ENCODE results near the gene MTOR.
"Not testable (repeated sequence)": the region's sequence is repeated elsewhere in the genome, so short reads cannot be mapped to it uniquely, and the experiment has no call there.

MTOR gene

DNA sequence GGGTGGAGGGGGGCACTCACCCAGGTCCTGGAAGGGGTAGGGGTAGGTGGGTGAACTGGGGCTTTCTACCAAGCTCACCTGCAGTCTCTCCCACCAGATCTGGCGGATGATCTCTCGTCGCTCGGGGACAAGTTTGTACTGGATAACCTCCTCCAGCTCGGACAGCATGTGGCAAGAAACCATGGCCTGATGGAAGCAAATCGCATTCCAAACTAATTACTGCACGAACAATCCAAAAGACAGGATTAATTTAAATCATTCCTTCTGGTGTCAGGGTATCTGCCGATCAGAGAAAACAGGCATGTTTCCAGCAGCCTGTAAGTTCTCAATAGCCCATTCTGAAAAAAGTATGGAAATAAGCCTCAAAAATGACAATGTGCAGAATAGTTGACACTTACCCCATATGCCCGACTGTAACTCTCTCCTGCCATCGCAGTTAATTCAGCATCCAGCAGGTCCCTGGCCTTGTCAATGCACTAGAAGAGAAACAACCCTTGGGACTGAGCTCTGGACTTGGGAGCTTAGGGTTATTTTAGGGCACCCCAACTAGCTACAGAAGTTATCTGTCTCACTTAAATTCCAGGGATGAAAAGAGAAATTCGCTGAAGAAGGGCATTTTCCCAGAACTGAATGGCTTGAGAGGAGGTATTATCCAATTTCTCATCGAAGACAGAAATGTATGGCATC lies 117.6 kb downstream of the MTOR start:
- DNase-seq = no peak

DNA sequence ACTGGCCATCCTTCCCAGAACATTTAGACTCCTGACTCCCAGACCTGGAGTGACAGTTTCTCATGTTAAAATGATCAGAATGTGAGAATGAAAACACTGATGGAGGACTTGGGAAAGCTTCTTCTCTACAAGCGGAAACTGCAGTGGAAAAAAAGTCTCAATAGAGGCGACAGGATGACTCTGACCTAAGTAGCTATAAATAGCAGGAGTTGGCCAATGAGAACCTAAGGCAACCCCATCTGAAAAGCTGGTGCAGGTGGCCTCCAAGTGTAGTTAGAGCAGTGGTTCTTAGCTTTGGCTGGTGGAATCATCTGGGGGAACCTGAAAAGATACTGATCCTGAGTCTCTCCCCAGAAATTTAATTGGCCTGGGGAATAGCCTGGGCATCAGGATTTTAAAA lies 118.4 kb downstream of the MTOR start:
- DNase-seq = no peak

DNA sequence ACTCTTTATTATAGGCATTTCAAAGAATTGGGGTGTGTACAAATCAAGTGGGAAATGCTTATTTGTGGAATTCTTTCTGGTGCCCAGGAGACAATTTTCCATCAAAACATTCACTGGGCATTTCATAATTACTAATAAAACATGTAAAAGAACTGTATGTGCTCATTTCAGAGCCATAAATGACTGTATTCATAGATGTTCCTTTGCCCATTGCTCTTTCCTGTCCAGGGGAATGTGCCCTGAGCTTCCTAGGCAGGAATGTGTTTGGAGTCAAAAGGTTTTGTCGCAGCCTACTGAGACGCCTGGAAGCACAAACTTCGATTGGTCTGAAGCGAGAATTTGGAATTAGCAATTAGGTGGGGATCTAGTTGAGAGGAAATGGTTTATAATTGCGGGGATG lies 119.0 kb downstream of the MTOR start:
- DNase-seq = no peak

DNA sequence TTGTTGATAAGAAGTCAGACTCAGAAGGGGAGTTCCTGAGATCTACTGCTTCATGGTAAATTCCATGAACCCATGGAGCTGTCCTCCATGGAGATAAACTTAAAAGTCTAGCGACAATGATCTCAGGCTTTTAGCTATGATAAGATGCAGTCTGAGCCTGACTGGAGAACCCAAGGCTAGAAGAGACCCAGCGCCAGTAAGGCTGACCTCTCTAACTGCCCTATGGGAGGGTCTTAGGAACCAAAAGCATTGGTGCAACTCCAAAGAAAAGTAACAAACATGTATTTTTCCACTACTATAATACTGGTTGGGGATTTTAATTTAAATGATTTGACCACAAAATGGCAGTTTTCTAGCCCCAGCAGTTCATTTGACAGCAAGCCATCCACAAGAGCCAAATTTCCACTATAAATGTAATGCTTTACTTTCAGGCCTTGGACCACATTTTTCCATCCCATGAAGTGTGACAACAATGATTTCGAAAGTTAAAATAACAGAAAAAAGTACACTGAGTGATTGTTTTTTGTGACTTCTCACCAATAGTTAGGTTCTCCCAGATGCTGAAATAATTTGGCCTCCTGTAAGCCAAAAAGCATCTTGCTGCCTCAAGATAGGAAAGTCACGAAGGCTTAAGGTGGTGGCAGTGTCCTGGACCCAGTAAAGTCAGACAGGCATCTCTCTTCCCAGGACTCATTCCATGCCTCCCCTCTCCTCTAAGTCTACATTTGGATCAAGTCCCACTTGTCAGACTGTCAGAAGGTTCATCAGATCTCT lies 119.5 kb downstream of the MTOR start:
- no peak for DNase-seq

DNA sequence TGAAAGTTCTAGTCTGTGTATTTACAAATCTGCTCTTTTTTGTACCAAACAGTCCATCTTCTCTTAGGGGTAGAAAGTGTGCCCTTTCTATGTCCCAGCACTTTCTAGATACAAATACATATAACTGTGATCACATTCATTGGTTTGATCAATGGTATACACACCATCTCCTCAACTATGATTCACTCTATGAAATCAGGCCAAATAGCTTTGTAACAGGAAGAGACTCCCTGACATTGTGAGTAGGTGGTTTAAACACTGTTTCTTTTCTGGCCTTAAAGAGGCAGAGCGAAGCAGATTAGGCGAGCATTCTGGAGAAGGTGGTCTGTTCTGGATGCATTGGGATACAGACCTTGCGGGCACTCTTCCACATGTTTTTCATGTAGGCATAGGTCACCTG lies 123.4 kb downstream of the MTOR start:
- DNase-seq = no peak

DNA sequence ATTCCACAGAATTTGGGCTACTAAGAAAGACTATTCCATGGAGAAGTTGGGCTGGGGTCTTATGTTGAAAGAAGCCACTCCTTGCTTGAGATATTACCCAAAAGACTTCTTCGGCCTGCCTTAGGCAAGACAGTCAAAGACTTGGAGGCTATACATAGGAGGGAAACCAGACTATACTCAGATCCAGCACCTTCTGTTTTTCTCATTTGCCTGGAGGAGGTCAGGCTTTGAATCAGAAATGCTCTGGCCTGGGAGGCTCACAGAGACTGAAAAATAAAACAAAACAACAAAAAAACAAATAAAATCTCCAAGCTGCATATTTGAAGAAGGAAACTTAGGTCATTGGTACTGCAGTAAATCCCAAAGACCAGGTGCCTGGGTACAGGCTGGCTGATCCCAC lies 124.3 kb downstream of the MTOR start:
- DNase-seq = no peak

DNA sequence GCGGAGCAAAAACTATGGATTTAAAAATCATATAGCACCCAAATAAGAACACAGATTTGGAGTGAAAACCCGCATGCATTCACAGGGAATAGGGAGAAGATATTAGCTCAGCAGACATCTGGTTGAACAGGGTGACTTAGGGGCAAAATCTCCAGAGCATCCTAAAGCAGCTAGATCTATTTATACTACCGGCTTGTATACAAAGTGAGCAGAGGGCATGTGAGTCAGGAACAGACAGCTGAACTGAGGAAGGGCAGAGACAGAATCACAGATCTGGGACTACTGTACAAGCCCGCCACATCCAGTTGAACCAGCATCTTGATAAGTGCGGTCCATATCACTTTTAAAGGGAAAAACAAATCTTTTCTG lies 127.5 kb downstream of the MTOR start:
- DNase-seq = no peak

DNA sequence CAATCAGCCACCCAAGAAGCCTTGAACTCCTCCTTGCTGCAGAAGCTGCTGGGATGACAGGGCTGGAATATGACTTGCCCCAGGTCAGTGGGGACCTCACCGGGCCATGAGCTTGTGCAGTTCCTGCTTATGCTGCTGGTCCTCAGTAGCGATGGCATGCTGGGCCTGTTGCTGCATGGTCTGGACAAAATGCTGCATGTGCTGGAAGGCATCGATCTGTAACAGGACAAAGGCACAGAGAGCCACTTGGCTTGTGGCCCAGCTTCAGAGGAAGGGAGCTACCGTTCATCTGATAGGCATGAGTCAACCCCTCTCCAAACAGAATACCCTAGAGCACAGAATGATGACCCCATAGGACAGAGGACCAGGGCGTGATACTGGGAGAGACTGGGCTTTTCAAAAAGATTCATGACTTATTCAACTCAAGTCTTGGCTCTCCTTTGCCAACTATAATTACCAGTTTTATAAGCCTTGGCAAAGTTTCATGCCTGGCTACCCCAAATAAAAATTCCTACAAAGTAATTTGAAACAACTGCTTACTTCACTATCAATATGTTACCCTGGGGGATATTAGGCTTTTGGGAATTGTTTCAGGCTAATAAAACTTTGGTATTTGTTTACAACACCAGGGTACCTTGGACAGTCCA lies 128.0 kb downstream of the MTOR start:
- no peak for DNase-seq

DNA sequence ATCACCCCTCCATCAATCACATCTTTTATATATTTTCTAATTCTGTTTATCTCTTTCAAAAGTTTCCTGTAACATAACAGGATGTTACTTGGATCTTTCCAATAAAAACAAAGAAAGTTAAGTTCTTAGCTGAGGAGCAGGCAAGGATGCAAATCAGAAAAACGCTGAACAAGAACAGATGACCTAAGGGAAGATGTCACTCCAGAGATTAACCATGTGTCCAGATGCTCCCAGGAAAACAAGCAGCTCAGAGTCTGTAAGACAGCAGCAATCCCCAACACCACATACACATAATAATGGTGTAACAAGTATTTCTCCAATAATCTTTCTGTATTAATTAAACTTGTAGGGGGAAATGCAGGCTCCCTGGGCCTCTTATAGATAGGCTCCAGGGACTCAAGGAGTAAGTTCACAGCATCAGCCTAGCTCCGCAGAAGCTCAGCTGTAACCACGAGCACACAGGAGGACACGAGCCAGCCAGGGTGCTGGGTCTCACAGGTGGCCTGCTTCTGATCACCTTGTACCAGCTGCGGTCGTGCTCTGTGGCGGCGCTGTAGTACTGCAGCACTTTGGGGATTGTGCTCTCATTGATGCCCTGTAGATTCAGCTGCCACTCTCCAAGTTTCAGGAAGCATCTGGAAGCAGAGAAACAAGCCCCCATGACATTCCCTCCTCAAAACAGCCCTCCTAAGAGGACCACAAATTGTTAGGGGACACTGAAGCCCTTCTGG lies 129.6 kb downstream of the MTOR start:
- no peak for DNase-seq

DNA sequence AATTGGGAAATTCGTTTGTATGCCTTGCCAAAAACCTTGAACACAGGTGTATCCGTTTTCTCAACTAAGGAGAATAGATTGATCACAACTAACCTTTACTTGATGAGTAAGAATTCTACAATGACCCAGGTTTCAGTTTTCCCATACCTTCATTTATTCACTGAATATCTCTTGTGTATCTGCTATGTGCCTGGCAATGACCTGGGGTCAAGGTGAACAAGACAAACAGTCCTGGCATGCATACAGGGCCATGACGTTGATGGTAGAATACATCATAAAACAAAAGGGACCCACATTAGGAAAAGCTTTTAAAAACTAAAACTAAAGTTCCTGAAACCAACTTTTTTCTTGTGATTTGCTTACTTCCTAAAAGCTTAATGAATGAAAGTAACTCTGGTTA lies 130.5 kb downstream of the MTOR start:
- DNase-seq = no peak

DNA sequence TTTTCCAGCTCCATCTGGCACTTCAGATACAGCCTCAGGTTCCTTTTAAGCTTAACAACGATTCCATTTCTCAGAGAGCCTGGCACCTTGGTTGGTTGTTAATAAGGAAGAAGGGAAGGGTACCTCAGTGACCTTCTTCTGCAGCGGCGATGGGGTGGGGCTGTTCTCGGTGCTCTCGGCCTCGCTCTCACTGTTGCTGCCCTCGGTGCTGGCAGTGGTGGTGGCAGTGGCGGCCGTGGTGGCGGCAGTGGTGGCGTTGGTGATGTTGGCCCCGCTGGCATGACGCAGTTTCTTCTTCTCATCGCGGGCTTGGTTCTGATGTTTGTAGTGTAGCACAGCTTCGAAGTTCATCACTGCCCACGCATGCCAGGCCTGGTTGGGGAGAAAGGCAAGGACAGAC lies 131.9 kb downstream of the MTOR start:
- DNase-seq = no peak

DNA sequence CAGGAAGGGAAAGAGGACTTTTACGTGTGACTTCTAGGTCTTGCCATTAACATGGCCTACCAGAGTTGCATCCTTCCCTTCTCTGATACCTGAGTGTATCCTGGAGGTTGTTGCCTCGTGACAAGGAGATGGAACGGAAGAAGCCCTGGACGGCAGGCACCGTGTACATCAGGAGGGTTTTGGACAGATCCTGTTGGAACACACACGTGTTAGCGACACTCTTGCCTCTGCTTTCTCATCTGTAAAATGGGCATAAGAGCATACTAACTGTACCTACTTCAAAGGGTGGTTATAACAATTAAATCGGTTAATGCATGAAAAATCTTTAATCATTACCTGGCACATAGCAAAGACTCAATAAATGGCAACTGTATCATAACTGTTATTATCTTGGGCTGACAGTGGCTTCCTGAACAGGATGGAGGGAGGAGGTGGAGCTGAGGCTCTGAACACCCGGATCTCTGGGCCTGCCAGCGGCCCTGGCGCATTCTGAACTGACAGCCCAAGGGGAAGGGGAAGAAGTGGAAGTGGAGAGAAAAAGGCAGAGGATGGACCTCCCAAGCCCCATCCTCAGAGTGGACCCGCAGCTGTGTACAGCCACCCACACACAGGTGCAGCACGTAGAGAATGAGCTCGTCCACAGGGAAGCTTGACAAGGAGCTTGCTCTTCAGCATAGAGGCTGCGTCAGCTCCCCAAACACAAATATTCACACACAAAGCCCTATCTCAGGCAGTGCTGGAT lies 132.5 kb downstream of the MTOR start:
- no peak for DNase-seq

DNA sequence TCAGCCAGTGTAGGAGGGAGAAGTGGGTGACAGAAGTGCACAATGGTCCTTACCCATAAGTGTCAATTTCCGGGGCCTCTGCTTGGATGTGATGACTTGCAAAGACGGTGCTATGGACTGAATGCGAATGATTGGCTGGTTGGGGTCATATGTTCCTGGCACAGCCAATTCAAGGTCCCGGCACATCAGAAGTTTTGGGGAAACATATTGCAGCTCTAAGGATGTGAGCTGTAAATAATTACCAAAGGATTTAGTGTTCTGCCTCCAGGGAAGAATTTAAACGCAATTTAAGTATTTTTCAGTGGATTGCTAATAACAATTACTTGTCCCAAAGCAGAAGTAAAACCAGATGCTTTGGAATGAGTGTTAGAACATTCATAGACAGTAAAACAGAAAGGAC lies 135.8 kb downstream of the MTOR start:
- DNase-seq = no peak

DNA sequence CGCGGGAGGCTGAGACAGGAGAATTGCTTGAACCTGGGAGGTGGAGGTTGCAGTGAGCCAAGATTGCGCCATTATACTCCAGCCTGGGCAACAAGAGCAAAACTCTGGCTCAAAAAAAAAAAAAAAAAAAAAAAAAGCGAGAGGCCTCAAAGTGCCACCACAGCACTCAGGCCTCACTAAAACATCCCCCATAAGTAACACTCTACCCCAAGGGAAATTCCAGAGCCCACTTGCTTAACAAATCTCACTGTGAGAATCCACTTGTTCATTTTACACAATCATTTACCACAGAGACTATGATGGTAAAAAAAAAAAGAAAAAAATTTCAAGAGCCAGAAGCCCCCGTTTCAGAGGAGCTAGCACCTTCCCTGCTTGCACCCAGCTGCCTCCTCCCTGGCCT lies 136.4 kb downstream of the MTOR start:
- DNase-seq = no peak

DNA sequence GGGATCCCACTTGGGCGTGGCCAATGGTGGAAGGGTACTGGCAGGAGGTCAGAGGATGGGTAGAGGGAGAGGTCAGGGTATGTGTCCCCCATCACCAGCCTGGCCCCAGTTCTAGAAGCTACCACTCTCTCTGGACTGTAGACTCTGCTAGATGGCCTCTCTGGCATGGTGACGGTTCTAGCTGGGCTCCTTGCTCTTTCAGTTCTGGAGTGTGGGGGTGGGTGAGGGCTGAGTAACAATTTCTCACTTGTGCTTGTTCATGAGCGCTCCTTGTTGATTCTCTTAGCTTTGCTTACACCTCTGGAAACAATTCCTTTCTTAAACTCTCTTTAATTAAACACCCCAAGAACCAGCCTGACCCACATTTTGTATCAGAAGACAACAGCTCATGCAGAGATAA lies 137.4 kb downstream of the MTOR start:
- no peak for DNase-seq

DNA sequence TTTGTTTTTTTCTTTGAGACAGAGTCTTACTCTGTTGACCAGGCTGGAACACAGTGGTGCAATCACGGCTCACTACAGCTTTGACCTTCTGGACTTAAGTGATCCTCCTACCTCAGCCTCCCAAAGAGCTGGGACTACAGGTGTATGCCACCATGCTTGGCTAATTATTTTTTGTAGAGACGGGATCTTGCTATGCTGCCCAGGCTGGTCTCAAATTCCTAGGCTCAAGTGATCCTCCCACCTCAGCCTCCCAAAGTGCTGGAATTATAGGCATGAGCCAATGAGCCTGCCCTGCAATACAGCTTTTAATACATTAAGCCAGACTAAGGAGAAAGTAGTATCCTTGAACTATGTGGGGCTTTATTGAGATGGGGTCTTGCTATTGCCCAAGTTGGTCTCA lies 146.0 kb downstream of the MTOR start:
- DNase-seq = no peak

DNA sequence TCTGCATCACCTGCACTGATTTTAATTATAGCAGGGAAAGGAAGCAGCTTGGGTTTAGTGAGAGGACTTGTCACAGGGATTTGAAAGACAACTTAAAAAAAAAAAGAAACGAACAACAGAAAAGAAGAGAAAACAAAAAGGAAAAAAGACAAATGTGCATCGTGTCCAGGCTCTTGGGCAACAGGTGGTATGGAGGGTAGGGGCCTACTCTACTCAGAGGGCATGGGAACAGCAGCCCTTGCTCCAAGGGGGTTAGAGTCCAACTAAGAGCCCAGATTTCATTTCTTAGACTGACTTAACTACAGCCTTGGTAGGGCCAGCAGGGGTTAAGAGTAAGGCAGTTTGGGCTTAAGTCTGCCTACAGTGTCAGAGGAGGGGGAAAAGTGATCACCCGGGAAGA lies 147.4 kb downstream of the MTOR start:
- DNase-seq = no peak

DNA sequence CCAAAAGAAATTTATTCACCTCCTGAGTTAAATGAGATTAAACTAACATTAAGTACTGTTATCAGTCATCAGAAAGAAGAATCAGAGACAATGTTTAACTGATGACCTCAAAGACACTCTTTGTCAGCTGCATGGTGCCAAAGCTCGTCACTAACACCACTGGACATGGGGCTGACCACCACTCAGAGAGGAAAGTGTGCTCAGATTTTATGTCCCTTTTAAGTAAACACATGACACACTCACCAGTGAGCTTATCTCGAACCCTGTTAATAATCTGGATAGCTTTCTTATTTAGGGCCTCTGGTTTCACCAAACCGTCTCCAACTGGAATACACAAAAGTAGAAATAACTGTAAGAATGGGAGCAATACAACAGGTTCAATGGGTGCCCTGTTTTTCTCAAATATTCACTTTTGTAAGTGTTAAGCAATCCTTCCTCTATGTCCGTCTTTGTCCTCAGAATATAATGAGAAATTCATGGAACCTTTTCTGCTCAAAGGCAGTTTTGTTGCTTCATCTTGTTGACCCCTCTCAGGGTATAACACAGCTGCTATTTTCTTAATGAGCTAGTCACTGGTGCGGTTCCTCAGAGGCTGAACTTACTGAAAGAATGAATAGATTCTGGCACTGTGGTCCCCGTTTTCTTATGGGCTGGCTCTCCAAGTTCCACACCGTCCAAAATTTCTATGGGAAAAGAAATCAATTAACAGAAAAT lies 153.1 kb downstream of the MTOR start:
- no peak for DNase-seq

DNA sequence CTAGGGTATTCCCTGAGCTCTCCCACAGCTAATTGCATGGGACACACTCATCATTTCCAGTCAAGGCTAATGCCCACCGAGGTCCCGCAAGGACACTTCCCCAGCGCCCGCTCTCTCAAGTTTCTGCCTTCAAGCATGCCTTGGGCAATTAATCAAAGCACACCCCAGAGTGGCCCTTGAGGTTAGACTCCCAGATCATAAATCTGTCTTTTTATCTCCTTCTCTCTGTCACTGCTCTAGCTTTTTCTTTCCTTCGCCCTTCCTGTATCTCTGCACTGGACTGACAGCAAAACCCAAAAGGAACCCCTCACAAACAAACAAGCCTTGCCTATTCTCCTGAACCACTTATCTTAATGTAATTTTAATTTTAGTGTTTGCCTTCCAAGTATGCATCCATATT lies 154.8 kb downstream of the MTOR start:
- no peak for DNase-seq

DNA sequence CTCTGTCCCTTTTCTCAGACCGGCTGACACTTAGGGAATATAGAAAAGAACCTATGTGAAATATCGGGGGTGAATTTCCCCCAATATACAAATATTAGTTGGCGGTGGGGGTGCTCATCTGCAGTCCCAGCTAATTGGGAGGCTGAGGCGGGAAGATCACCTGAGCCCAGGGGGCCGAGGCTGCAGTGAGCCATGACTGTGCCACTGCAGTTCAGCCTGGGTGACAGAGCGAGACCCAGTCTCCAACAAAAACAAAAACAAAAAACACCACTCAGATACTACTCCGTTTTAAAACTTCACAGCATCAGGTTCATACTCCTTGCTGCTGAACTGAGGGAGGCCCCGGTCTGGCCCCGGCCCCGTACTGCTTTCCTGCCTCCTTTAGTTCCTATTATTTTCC lies 156.8 kb downstream of the MTOR start:
- no peak for DNase-seq

DNA sequence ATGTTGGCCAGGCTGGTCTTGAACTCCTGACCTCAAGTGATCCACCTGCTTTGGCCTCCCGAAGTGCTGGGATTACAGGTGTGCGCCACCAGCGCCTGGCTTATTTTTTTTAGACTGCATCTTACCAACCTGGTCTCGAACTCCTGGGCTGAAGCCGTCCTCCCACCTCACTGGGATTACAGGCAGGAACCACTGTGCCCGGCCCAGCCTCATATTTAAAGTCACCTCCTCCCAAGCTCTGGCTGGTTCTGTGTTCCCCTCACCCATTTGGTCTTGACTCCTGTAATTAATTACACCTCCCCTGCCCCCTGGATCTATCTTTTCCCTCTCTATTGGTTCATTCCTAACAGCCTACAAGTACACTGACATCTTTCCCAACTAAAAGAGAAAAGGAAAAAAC lies 161.0 kb downstream of the MTOR start:
- no peak for DNase-seq

DNA sequence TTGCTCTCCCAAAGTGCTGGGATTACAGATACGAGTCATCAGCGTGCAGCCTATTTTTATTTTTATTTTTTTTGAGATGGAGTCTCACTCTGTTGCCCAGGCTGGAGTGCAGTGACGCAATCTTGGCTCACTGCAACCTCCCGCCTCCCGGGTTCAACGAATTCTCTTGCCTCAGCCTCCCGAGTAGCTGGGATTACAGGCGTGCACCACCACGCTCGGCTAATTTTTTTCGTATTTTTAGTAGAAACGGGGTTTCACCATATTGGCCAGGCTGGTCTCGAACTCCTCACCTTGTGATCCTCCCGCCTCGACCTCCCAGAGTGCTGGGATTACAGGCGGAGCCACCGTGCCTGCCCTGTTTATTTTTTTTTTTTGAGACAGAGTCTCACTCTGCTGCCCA lies 161.5 kb downstream of the MTOR start:
- not testable (repeated sequence) for DNase-seq

Data from activated CD4-positive, alpha-beta T cell treated with anti-CD3 and anti-CD28 coated beads, Interleukin-2, amount 50 U/mL, for 4 hours (primary cell).